Measurements from ENCODE around the gene TRAF1.

GRCh38 chr9:120862452-120862851 lies 64.1 kb downstream of the TRAF1 start:
- TF ChIP-seq CTCF (conservative IDR thresholded peaks at IDR 0.05; ENCODE audit: low read length): no peak
- no peak for TF ChIP-seq EZH2phosphoT487 (IDR thresholded peaks at IDR 0.05; ENCODE audit: borderline replicate concordance)
